NCI-H82 (cell line): ENCODE data around the gene PGP.
A peak's percentile ranks its signal among the peaks of the same experiment; 100 is the strongest.

ENCODE experiments used
- DNase-seq: peaks from one replicate; lab custom pipeline; 2025; lab: John Stamatoyannopoulos, UW

The PGP gene

GRCh38 chr16:2199621-2200139, 15.0 kb downstream of the PGP start:
- DNase-seq, result no peak

DNA sequence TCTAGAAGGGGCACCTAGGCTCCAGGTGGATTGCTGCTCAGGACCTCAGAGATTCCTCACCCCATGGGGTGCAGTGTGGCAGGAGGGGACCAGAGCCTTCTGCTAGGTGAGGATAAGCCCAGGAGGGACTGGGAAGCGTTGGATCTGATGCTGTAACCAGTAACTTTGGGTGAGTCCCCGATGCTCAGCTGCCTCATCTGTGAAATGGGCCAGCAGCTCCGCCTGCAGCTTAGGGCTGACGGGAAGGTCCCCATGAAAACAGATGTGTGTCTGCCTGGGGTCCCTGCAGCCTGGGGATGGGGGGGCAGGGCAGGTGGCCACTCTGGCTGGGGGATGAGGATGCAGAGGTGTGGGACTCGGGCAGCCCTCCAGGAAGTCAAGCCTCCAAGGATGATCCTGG, 15.5 kb downstream of the PGP start:
- no peak for DNase-seq

DNA sequence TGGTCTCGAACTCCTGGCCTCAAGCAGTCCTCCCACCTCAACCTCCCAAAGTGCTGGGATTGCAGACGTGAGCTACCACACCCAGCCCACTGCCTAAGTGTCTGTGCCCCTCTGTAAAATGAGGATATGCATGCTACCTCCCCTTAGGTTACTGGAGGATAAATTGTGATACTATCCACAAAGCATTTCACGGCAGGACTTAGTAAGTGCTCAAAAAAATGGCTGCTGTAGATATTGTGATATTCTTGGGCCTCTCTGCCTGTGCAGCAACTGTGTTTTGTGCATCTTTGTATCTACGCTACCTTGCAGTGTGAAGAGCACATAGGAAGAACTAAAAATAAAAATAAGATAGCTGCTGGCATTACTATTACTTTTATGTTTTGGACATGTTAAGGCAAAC, 16.4 kb downstream of the PGP start:
- no peak for DNase-seq

DNA sequence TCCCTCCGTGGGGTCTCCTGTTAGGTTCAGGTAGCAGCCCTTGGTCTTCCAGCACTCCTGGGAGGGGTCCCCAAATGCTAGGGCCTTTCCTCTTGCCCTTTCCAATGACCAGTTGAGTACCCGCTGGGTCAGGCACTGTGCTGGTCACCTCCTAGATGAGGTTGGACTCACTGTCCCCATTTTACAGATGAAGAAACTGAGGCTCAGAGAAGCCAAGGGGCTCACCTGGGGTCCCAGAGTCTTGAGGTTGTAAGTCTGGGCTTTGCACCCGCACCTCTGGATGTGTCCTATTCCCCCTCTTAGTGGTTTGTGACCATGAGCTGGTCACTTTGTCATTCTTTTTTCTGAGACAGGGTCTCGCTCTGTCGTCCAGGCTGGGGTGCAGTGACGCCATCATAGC, 16.9 kb downstream of the PGP start:
- no peak for DNase-seq

DNA sequence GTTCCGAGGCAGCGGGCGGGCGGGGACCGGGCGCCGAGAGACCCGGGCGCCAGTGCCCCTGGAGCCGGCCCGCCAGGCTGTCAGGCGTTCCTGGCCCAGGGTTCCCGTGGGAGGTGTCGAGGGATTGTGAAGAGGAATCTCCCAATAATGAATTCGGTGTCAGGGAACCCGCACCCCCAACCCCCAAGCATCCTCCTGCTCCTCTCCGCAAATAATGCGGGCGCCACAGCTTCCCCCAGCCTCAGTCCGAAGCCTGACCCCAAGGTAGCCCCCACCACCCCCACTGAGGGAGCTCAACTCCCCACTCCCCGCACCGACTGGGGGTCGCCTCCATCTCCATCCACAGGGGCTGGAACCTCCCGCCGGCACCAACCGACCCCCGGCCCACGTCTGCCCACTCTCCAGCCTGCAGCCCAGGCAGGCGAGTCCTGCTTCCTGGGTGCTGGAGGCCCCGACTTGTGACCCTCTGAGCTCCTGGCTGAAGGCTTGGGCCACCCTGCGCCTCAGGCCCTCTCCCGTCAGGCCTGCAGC, 17.6 kb downstream of the PGP start:
- no peak for DNase-seq

DNA sequence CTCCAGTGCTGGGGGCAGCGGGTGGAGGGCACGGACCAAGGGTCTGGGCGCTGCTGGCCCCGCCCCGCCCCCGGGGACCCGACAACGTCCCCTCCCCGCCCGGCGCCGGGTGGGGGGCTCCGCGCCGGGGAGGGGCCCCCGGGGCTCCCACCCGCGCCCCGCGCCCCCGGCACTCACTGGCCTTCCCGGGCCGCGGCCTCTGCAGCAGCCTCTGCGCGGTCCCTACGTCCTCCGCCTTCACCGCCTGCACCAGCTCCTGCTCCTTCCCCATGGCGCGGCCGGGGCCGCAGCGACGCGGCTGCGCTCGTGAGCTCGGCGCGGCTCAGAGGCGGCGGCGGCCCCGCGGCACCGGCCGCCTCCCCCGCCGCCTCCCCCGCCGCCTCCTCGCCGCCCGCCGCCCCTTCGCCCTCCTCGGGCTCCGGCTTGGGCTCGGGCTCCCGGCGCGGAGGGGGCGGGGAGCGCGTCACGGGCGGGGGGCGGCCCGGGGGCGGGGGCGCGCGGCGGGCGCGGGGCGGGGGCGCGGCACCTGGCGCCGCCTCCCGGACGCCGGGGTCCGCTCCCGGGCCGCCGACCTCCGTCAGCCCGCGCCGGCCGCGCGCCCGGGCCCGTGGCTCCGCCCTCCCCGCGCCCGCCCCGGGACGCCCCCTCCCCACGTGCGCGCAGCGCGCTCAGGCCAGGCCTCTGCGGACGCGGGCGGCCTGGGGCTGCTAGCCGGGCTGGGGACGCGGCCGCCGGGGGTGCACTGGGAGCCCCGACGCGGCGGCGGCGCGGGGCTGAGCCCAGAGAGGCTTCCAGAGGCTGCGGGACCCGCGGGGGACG, 18.3 kb downstream of the PGP start, which contains the start of gene CASKIN1:
Gene CASKIN1 (minus strand): TSS at position 444 of the 819 bp plus-strand sequence. CDS start 173 bp downstream, at position 271.
- DNase-seq, result peak; percentile 52

GRCh38 chr16:2195322-2196161, 19.1 kb downstream of the PGP start:
- peak; percentile 54 for DNase-seq

GRCh38 chr16:2194852-2195321, 19.8 kb downstream of the PGP start:
- DNase-seq, result peak; percentile 75

DNA sequence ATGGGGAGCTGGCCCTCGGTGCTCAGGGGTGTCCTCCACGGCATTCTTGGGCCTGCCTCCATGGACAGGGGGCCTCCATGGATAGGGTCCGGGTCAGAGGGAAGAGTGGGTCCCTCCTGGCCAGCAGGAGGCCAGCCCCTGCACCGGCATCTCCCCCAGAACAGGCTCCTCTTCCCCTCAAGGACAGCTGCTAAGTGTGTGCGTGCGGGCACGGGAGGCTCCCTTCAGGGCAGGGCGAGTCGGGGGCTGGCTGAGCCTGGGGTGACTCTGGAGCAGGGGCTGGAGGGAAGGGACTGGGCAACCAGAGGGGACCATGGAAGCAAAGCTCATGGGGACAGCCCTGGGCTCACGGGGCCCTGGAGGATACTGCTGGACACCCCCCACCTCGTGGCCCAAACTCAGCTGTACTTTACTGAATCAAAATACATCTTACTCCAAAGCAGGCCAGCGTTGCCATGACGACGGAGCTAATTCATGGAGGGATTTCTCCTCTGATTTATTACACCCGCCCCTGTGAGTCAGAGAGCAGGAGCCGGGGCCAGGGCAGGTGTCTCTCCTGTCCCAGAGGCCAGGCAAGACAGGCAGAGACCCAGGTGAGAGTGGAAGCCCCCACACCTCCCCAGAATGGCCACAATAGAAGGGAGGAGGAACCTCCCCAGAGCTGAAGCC, 20.3 kb downstream of the PGP start:
- DNase-seq, result peak; percentile 59

GRCh38 chr16:2191446-2191706, 23.3 kb downstream of the PGP start:
- DNase-seq, result no peak

- peak; percentile 36 for DNase-seq
Measured at GRCh38 chr16:2190659-2191445, 23.8 kb downstream of the PGP start.

DNA sequence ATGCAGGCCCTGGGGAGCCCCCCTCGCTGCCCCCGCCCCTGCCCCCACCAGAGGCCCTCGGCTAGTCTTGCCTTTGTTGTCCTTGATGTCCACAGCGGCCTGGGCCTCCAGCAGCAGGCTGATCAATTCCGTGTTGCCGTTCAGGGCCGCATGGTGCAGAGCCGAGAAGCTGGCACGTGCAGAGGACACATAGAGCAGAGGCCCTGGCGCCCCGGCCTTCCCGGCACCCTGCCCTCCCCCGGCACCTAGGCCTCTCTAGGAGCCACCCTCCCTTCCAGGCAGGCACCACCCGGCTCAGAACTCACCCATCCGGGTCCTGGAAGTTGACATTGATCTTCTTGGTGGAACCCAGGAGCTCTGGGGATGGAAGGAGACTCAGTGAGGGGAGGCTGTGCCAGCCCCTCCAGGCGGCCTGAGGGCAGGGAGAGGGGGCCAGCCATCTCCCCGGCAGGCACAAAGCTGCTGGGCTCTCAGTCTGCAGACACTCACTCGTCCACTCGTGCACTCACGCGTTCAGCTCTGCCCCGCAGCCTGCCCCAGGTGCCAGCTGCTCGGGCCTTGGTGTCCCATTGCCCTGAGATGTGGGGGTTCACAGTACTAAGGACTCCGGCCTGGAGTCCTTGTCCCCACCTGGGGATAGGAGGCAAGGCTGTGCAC, 24.5 kb downstream of the PGP start:
- no peak for DNase-seq

DNA sequence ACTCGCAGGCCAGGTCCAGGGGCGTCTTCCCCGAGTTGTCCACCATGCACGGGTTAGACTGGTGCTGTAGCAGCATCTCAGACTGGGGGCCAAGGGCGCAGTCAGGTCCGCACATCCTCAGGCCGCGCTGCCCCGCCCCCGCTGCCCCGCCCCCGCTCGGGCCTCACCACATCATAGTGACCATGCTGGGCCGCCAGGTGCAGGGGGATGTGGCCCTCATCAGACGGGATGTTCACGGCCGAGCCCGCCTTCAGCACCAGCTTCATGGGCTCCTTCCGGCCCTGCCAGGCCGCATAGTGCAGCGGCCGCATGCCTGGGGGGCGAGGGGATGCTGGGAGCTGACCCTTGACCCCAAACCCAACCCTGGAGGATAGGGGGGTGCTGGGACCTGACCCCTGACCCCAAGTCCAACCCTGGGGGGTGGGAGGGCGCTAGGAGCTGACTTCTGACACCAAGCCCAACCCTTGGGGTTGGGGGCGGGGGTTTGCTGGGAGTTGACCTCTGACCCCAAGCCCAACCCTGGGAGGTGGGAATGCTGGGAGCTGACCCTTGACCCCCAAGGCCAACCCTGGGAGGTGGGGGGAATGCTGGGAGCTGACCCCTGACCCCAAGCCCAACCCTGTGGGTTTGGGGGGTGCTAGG, 25.3 kb downstream of the PGP start:
- DNase-seq, result no peak

DNA sequence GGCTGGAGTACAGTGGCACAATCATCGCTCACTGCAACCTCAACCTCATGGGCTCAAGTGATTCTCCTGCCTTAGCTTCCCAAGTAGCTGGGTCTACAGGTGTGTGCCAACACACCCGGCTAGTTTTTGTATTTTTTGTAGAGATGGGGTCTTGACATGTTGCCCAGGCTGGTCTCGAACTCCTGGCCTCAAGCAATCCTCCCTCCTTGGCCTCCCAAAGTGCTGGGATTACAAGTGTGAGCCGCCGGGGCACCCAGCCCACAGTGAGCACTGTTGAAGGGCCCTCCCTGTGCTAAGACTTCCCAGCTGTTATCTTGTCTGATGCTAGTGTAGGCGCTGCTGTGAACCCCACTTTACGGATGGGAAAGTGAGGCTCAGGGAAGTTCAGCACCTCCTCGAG, 26.2 kb downstream of the PGP start:
- DNase-seq, result no peak

GRCh38 chr16:2187212-2187611, 27.4 kb downstream of the PGP start:
- DNase-seq, result no peak

- DNase-seq, result no peak
Measured at GRCh38 chr16:2186505-2186904, 28.1 kb downstream of the PGP start.

DNA sequence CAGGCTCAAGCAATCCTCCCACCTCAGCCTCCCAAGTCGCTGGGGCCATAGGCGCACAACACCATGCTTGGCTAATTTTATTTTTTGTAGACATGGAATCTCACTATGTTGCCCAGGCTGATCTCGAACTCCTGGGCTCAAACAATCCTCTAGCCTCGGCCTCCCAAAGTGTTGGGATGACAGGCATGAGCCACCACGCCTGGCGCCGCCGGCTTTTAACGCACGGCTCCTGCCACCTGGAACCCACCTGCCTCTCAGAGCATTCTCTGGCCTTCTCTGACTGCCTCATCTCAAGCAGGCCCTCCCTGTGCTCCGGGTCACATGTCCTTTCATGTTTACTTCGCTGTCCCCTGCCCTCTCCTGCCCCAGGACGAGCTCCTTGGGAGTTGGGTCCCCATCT, 28.6 kb downstream of the PGP start:
- DNase-seq, result no peak

- no peak for DNase-seq
Measured at GRCh38 chr16:2184962-2185361, 29.7 kb downstream of the PGP start.

DNA sequence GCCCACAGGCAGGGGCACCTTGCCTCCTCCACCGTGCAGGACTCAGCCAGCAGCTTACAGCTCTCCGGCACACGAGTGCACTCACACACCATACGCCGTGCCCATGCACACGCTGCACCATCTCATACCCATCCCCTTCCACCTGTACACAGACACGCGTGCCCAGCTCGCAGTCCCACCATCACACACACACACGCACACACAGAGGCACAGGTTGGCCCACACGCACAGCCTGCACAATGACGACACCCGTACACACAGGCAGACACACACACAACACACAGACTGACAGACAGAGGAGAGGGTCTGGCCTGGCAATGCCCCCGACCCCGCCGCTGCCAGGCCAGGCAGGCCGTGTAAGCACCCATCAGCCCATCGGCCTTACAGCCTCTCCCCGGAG, 30.3 kb downstream of the PGP start:
- DNase-seq, result no peak

GRCh38 chr16:2183671-2184070, 31.0 kb downstream of the PGP start:
- no peak for DNase-seq
